H9 (cell line): ENCODE measurements around the gene FBN2. TPM values are rescaled to one million over a fixed set of nuclear protein-coding genes. Genes with fewer than 3 reads are reported as not detected.
A peak's percentile ranks its signal among the peaks of the same experiment; 100 is the strongest.

Source experiments
- DNase-seq: peaks from one replicate; pipeline ENCODE4 v3.0.0-alpha.2; 2017
- H2AFZ ChIP-seq: one replicate; pipeline ENCODE4 v1.6.1; 2013; ENCODE audit warnings: mild to moderate bottlenecking, low read length, control low read depth, moderate library complexity
- H2AK5ac ChIP-seq: 2 replicates; pipeline ENCODE4 v1.6.1; 2013; ENCODE audit warnings: low read length, control low read depth, mixed read lengths; ENCODE audit not compliant: insufficient read length
- H2BK120ac ChIP-seq: one replicate; pipeline ENCODE4 v1.6.1; 2013; ENCODE audit warnings: low read depth, mild to moderate bottlenecking, low read length, control low read depth, inconsistent platforms; ENCODE audit not compliant: poor library complexity, severe bottlenecking
- H2BK12ac ChIP-seq: 2 replicates; pipeline ENCODE4 v1.6.1; 2013; ENCODE audit warnings: low read length, control low read depth, mixed read lengths, low read depth; ENCODE audit not compliant: insufficient read length
- H2BK15ac ChIP-seq: 2 replicates; pipeline ENCODE4 v1.6.1; 2013; ENCODE audit warnings: low read depth, low read length, control low read depth
- H2BK20ac ChIP-seq: one replicate; pipeline ENCODE4 v1.6.1; 2013; ENCODE audit warnings: low read depth, mild to moderate bottlenecking, low read length, control low read depth, inconsistent platforms; ENCODE audit not compliant: poor library complexity, severe bottlenecking
- H2BK5ac ChIP-seq: 2 replicates; pipeline ENCODE4 v1.6.1; 2013; ENCODE audit warnings: low read length, control low read depth, mixed read lengths; ENCODE audit not compliant: insufficient read length
- H3K14ac ChIP-seq: 2 replicates; pipeline ENCODE4 v1.6.1; 2013; ENCODE audit warnings: low read length, control low read depth; ENCODE audit not compliant: insufficient read depth
- H3K18ac ChIP-seq: 2 replicates; pipeline ENCODE4 v1.6.1; 2013; ENCODE audit warnings: low read depth, mild to moderate bottlenecking, mixed read lengths, low read length, control low read depth; ENCODE audit not compliant: insufficient read length
- H3K23ac ChIP-seq: 2 replicates; pipeline ENCODE4 v1.6.1; 2013; ENCODE audit warnings: low read length, control low read depth, mixed read lengths, low read depth; ENCODE audit not compliant: insufficient read length
- H3K23me2 ChIP-seq: 2 replicates; pipeline ENCODE4 v1.6.1; 2013; ENCODE audit warnings: low read depth, mild to moderate bottlenecking, mixed read lengths, low read length, control low read depth; ENCODE audit not compliant: insufficient read length, poor library complexity, severe bottlenecking
- H3K27ac ChIP-seq: 2 replicates; pipeline ENCODE4 v1.5.1; 2013; ENCODE audit warnings: low read length, control low read depth, mixed read lengths, low read depth; ENCODE audit not compliant: insufficient read length
- H3K27me3 ChIP-seq: 2 replicates; pipeline ENCODE4 v1.6.1; 2013; ENCODE audit warnings: low read length, control low read depth, inconsistent platforms; ENCODE audit not compliant: insufficient read depth
- H3K4ac ChIP-seq: 2 replicates; pipeline ENCODE4 v1.6.1; 2013; ENCODE audit warnings: low read depth, mild to moderate bottlenecking, control low read depth, inconsistent platforms, low read length, moderate library complexity
- H3K4me1 ChIP-seq: 2 replicates; pipeline ENCODE4 v1.6.1; 2013; ENCODE audit warnings: low read length, control low read depth, inconsistent platforms; ENCODE audit not compliant: insufficient read depth
- H3K4me2 ChIP-seq: 2 replicates; pipeline ENCODE4 v1.6.1; 2013; ENCODE audit warnings: low read length, control low read depth, mixed read lengths; ENCODE audit not compliant: insufficient read length, insufficient read depth
- H3K56ac ChIP-seq: 2 replicates; pipeline ENCODE4 v1.6.1; 2013; ENCODE audit warnings: low read depth, mild to moderate bottlenecking, mixed read lengths, low read length, control low read depth; ENCODE audit not compliant: insufficient read length
- H3K79me1 ChIP-seq: 2 replicates; pipeline ENCODE4 v1.6.1; 2013; ENCODE audit warnings: low read depth, mild to moderate bottlenecking, moderate library complexity, low read length, control low read depth, inconsistent platforms; ENCODE audit not compliant: insufficient read depth, poor library complexity, severe bottlenecking
- H3K79me2 ChIP-seq: 2 replicates; pipeline ENCODE4 v1.6.1; 2013; ENCODE audit warnings: low read length, control low read depth, inconsistent platforms; ENCODE audit not compliant: insufficient read depth
- H3K9ac ChIP-seq: 2 replicates; pipeline ENCODE4 v1.6.1; 2013; ENCODE audit warnings: low read length, control low read depth, mixed read lengths; ENCODE audit not compliant: insufficient read length; ENCODE audit errors: extremely low read depth
- H3K9me3 ChIP-seq: one replicate; pipeline ENCODE4 v1.6.1; 2013; ENCODE audit warnings: low read depth, low read length, inconsistent platforms; ENCODE audit not compliant: control insufficient read depth
- H3T11ph ChIP-seq: one replicate; pipeline ENCODE4 v1.6.1; 2013; ENCODE audit warnings: mild to moderate bottlenecking, low read length, control low read depth, inconsistent platforms
- H4K20me1 ChIP-seq: one replicate; pipeline ENCODE4 v1.6.1; 2013; ENCODE audit not compliant: control insufficient read depth, insufficient read length, insufficient read depth
- H4K5ac ChIP-seq: 2 replicates; pipeline ENCODE4 v1.6.1; 2013; ENCODE audit warnings: low read depth, mild to moderate bottlenecking, mixed read lengths, low read length, control low read depth; ENCODE audit not compliant: insufficient read length
- H4K8ac ChIP-seq: replicated peaks from 2 replicates; pipeline ENCODE4 v1.6.1; 2013; ENCODE audit warnings: low read length, control low read depth, mixed read lengths, low read depth; ENCODE audit not compliant: insufficient read length
- H4K91ac ChIP-seq: 2 replicates; pipeline ENCODE4 v1.6.1; 2013; ENCODE audit warnings: low read depth, mild to moderate bottlenecking, moderate library complexity, mixed read lengths, low read length, control low read depth; ENCODE audit not compliant: insufficient read length
- H3K27ac Mint-ChIP-seq, 3 experiments: 2 replicates in 2 of 3; 3 replicates in 1 of 3; pipeline ENCODE4 v1.8.0; 2020 to 2021; ENCODE audit warnings: mixed read lengths in 3 of 3, mild to moderate bottlenecking in 1 of 3, moderate library complexity in 1 of 3
- H3K27me3 Mint-ChIP-seq: 2 replicates; pipeline ENCODE4 v1.8.0; 2021; ENCODE audit warnings: low read depth, mild to moderate bottlenecking, moderate library complexity, mixed read lengths
- H3K36me3 Mint-ChIP-seq, 3 experiments: 2 replicates in 2 of 3; 3 replicates in 1 of 3; pipeline ENCODE4 v1.8.0; 2020 to 2021; ENCODE audit warnings: low read depth in 3 of 3, mixed read lengths in 3 of 3; ENCODE audit not compliant: insufficient read depth in 1 of 3
- H3K4me1 Mint-ChIP-seq, 2 experiments: 2 replicates each; pipeline ENCODE4 v1.8.0; 2020; ENCODE audit warnings: mixed read lengths in 2 of 2
- H3K4me3 Mint-ChIP-seq, 2 experiments: 2 replicates in 1 of 2; 3 replicates in 1 of 2; pipeline ENCODE4 v1.8.0; 2020 to 2021; ENCODE audit warnings: mild to moderate bottlenecking in 2 of 2, mixed read lengths in 2 of 2, moderate library complexity in 1 of 2
- H3K9me3 Mint-ChIP-seq, 2 experiments: 2 replicates in 1 of 2; 3 replicates in 1 of 2; pipeline ENCODE4 v1.8.0; 2020; ENCODE audit warnings: mild to moderate bottlenecking in 2 of 2, mixed read lengths in 2 of 2, moderate library complexity in 1 of 2
- CTCF ChIP-seq: fragments of 200-600 bp; sonication (generic); conservative IDR thresholded peaks from 3 replicates; pipeline ENCODE4 v1.8.0; 2021; ENCODE audit warnings: antibody characterized with exemption, mild to moderate bottlenecking
- WGBS: extraction: QIAGEN DNeasy Blood & Tissue Kit; methylation state at CpG from one replicate; pipeline ENCODE4 v1.1.7; 2013; ENCODE audit warnings: missing lambda C conversion rate, low lambda C conversion rate, mixed read lengths; ENCODE audit not compliant: insufficient read length; ENCODE audit errors: extremely low coverage; 5-methylcytosine and 5-hydroxymethylcytosine counted together
- total RNA-seq: library from RNA; stranded (reverse); gene quantifications from 2 replicates; pipeline ENCODE4 v1.2.1, GENCODE V29; 2021

Gene FBN2
- total RNA-seq, 1 experiment from 2014 or later, result 8.3 TPM

GRCh38 chr5:128305341-128305740 lies 232.7 kb downstream of the FBN2 start:
- no peak for TF ChIP-seq CTCF
- Histone ChIP-seq H3K14ac (no peak overlapping the region), H2BK20ac (no peak overlapping the region), H3T11ph (no peak overlapping the region), H4K8ac (no peak overlapping the region), H3K9ac (no peak overlapping the region), H4K20me1 (no peaks in the 10 kb centered on the region), H3K23me2 (no peaks in the 10 kb centered on the region), H2BK15ac (no peak overlapping the region), H3K4me2 (no peak overlapping the region), H3K56ac (no peak overlapping the region), H3K18ac (no peak overlapping the region), H3K27me3 (no peaks in the 10 kb centered on the region), H2BK5ac (no peak overlapping the region), H4K91ac (no peak overlapping the region), H3K27ac (no peak overlapping the region), H3K79me1 (no peaks in the 10 kb centered on the region), H3K79me2 (no peaks in the 10 kb centered on the region), H3K23ac (no peak overlapping the region), H2AFZ (no peak overlapping the region), H3K4me1 (no peaks in the 10 kb centered on the region; the same call in 1 of the 2 replicates), H2BK12ac (no peak overlapping the region), H2AK5ac (no peak overlapping the region), H3K9me3 (no peaks in the 10 kb centered on the region), H3K4ac (no peak overlapping the region), H4K5ac (no peak overlapping the region), H2BK120ac (no peak overlapping the region)
- DNase-seq, result no peak
- H3K27me3 Mint-ChIP-seq, result no peaks in the 10 kb centered on the region
- whole genome bisulfite sequencing, result no CpG with 5 or more reads among the region's 5 CpGs
- H3K4me3 Mint-ChIP-seq, result no peak overlapping the region
- H3K27ac Mint-ChIP-seq, result peak overlapping the region in 1 of 3 experiments; percentile 15; a peak in 1 of 7 replicates
- no peaks in the 10 kb centered on the region for H3K9me3 Mint-ChIP-seq
- peaks cover 1 to 12% (median 11%) of the 10 kb centered on the region in 3 experiments; a peak in 6 of 7 replicates for H3K36me3 Mint-ChIP-seq
- H3K4me1 Mint-ChIP-seq, result peaks cover 10% of the 10 kb centered on the region in 2 experiments
